H1 (cell line): ENCODE measurements around the gene KLHL29. TPM values are rescaled to one million over a fixed set of nuclear protein-coding genes. Genes with fewer than 3 reads are reported as not detected.

Source experiments
- CHD7 ChIP-seq: fragments of 300-600 bp; sonication (generic); IDR thresholded peaks from 2 replicates; pipeline ENCODE4 v1.7.1; 2012; ENCODE audit warnings: low read length, moderate library complexity, mild to moderate bottlenecking, inconsistent platforms; ENCODE audit not compliant: insufficient replicate concordance
- SP4 ChIP-seq: IDR thresholded peaks from 2 replicates; pipeline ENCODE4 v1.6.1; 2012; ENCODE audit warnings: low read length, inconsistent platforms
- polyA plus RNA-seq, 7 experiments: library from polyadenylated mRNA; depleted of rRNA in 3 of 7; stranded (reverse) in 5 of 7; unstranded in 2 of 7; fragments of >200 nt in 5 of 7; fragments of 200-250 nt in 2 of 7; gene quantifications; 1 replicate in 5 of 7; 2 replicates in 1 of 7; 4 replicates in 1 of 7; pipeline versions ENCODE4 v1.2.1 to v1.2.3, GENCODE V29; 2011 to 2013; ENCODE audit warnings: missing spikeins in 2 of 7, mixed read lengths in 2 of 7
- total RNA-seq: library from RNA; stranded (reverse); fragmentation: NEBNext Ultra II Directional; extraction: Animal tissue kit (Norgen Biotek cat#: 25700); gene quantifications from 2 replicates; pipeline ENCODE4 v1.2.1, GENCODE V29; 2021
- TF ChIP-seq, protein P1 (sequence below): IDR thresholded peaks from 2 replicates; pipeline ENCODE4 v1.6.1; 2012; ENCODE audit warnings: low read length, inconsistent platforms

Gene KLHL29
- total and polyA plus RNA-seq, 2 of the 8 experiments (the other 6 are each of a cell fraction or from before 2014, with no cell fraction given), result 1.1 to 4.7 TPM

GRCh38 chr2:23549051-23549450, 164.1 kb downstream of the KLHL29 start (continued):
- TF ChIP-seq CHD7 (no peak), SP4 (no peak)
- TF ChIP-seq, protein P1, sequence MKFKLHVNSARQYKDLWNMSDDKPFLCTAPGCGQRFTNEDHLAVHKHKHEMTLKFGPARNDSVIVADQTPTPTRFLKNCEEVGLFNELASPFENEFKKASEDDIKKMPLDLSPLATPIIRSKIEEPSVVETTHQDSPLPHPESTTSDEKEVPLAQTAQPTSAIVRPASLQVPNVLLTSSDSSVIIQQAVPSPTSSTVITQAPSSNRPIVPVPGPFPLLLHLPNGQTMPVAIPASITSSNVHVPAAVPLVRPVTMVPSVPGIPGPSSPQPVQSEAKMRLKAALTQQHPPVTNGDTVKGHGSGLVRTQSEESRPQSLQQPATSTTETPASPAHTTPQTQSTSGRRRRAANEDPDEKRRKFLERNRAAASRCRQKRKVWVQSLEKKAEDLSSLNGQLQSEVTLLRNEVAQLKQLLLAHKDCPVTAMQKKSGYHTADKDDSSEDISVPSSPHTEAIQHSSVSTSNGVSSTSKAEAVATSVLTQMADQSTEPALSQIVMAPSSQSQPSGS, result no peak
